ENCODE data around the gene SEC31A. TPM values are rescaled to one million over a fixed set of nuclear protein-coding genes. Genes with fewer than 3 reads are reported as not detected.
"Not testable (repeated sequence)": the region's sequence is repeated elsewhere in the genome, so short reads cannot be mapped to it uniquely, and the experiment has no call there.

Gene SEC31A
- total and polyA plus RNA-seq, 2 donors = 109 to 522 TPM

DNA sequence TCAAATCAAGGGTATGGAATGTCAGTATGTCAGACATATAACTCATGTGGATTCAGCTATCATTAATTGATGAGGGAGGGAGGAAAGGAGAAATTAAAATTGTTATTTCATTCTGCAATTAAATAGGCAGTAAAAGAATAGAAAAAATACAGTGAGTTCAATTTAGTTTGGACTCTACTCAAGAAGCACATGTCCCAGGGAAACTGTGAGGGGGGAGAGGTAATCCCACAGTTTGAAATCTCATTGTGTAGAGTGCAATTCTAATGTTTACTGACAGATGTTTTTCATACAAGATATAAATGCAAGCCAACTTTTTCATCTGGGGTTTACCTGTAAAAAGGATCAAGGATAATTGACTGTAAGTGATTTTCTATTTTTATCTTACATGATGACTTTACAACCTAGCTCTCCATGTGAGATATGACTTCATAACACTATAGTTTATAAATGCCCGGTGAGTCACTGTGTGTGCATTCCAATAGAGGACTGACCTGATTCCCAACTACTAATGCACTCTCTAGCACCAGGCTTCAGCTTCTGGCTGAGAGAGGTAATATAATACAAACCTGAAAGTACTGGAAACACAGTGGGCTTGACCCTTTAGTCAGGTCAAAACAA, 57.1 kb downstream of the SEC31A start:
- DNase-seq (ENCODE audit: extremely low spot score) = no peak

GRCh38 chr4:82833060-82833459, 57.9 kb downstream of the SEC31A start:
- H3K36me3 ChIP-seq (ENCODE audit: insufficient read depth); H3K4me3 ChIP-seq (ENCODE audit: low read depth, low read length); H3K4me1 ChIP-seq (ENCODE audit: insufficient read depth); DNase-seq (ENCODE audit: extremely low spot score); H3K27ac ChIP-seq (ENCODE audit: low read depth): not testable (repeated sequence)
- 85% methylated on average over 4 of the region's 4 CpGs for WGBS

More for the DNA sequence above, 57.1 kb downstream of the SEC31A start:
- Histone ChIP-seq H3K4me3 (ENCODE audit: low read depth, low read length) (no peak overlapping the region), H3K36me3 (ENCODE audit: insufficient read depth) (peaks cover 3% of the 10 kb centered on the region), H3K4me1 (ENCODE audit: insufficient read depth) (no peaks in the 10 kb centered on the region), H3K27ac (ENCODE audit: low read depth) (no peak overlapping the region)
- WGBS = 19% methylated on average over 1 of the region's 1 CpG

DNA sequence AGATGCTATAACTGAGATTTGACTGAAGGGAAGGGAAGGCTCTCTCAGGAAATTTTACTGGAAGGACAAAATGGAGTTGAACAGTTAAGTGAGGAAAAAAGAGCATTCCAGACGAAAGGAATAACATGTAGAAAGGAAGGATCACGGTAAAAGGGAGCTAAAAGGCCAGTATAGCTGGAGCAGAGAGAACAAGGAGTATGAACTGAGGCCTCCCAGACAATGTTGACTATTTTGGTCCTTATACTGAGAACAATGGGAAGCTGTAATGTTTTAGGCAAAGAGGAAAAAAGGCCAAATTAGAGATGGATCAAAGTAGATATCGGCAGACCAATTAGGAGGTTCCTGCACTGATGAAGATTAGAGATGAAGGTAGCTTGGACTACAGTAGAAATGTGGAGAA, 65.5 kb downstream of the SEC31A start:
- 80% methylated on average over 3 of the region's 3 CpGs for WGBS
- Histone ChIP-seq H3K4me1 (ENCODE audit: insufficient read depth) (no peaks in the 10 kb centered on the region), H3K27ac (ENCODE audit: low read depth) (no peak overlapping the region), H3K4me3 (ENCODE audit: low read depth, low read length) (no peak overlapping the region), H3K36me3 (ENCODE audit: insufficient read depth) (peaks cover 16% of the 10 kb centered on the region)
- no peak for DNase-seq (ENCODE audit: extremely low spot score)

- no peak overlapping the region for H3K27ac ChIP-seq (ENCODE audit: low read depth)
- no peaks in the 10 kb centered on the region for H3K4me1 ChIP-seq (ENCODE audit: insufficient read depth)
- no peak for DNase-seq (ENCODE audit: extremely low spot score)
- H3K4me3 ChIP-seq (ENCODE audit: low read depth, low read length) = no peak overlapping the region
- H3K36me3 ChIP-seq (ENCODE audit: insufficient read depth) = peaks cover 18% of the 10 kb centered on the region
- WGBS = 93% methylated on average over 5 of the region's 5 CpGs
Observed at GRCh38 chr4:82823062-82823461, 67.9 kb downstream of the SEC31A start.

DNA sequence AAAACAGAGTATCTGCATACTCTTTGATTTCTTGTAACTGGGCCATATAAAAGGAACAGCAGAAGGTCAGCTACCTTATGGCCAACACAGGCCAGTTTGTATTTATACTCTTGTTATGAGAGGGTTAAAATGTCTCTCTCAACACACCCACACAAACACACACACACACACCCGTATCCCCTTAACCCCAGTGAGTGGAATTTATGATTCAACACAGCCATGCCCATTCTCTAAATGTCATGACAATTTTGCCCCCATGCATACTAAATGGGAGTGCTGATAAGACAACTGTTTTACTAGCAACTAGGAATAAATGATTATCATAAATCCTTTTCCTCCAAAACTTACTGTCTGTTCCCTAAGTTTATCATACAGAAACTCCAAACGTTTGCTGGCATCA, 70.3 kb downstream of the SEC31A start:
- H3K36me3 ChIP-seq (ENCODE audit: insufficient read depth) = peaks cover 17% of the 10 kb centered on the region
- no peak overlapping the region for H3K4me3 ChIP-seq (ENCODE audit: low read depth, low read length)
- no peak for DNase-seq (ENCODE audit: extremely low spot score)
- H3K27ac ChIP-seq (ENCODE audit: low read depth) = no peak overlapping the region
- 18% methylated on average over 2 of the region's 2 CpGs for WGBS
- H3K4me1 ChIP-seq (ENCODE audit: insufficient read depth) = no peaks in the 10 kb centered on the region

DNA sequence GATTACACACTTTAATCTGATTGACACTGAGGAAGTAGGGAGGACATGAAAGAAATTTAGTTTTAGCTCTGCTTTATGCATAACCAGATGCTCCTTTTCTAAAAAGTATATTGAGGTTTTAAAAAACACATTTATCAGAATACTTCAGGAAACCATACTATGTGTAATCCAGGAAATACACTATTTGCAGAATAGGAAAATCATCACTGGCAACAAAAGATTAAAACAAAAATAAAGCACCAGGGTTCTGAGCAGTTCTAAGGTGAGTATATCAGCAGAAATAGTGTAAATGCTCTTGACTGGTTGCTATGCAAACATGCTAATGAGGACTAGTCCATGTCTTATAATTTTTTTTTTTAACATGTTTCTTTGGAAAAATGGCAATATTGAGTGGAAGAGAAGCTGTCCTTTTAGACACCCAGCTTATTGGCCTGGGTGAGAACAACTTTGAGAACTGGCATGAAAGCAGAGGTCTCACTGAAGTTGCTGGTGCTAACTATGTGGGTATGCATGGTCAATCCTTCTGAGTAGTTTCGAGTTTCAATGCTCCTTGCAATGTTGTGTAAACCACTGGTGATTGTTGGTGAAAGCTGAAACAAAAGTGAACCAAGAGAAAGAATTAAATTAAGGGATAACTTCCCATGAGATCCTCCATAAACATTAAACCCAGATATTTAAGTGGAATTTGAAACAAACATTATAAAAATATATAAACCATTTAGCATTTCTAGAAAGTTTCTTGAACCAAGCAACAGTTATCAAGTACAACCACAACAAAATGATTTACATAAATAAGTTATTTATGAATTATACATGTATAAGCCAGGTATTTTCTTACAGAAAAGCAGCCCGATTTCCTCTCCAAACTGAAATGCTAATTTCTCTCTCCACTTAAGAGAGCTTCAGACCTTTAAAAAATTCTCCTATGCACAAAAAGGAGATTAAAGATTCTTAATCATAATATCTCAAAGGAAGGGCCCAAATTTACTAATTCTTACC, 72.0 kb downstream of the SEC31A start:
- Histone ChIP-seq H3K36me3 (ENCODE audit: insufficient read depth) (peaks cover 14% of the 10 kb centered on the region), H3K4me3 (ENCODE audit: low read depth, low read length) (no peak overlapping the region), H3K4me1 (ENCODE audit: insufficient read depth) (no peaks in the 10 kb centered on the region), H3K27ac (ENCODE audit: low read depth) (no peak overlapping the region)
- WGBS = 83% methylated on average over 2 of the region's 2 CpGs
- no peak for DNase-seq (ENCODE audit: extremely low spot score)

- WGBS = 96% methylated on average over 6 of the region's 6 CpGs
- not testable (repeated sequence) for DNase-seq (ENCODE audit: extremely low spot score); H3K4me1 ChIP-seq (ENCODE audit: insufficient read depth); H3K27ac ChIP-seq (ENCODE audit: low read depth); H3K4me3 ChIP-seq (ENCODE audit: low read depth, low read length)
- H3K36me3 ChIP-seq (ENCODE audit: insufficient read depth) = peaks cover 12% of the 10 kb centered on the region
Observed at GRCh38 chr4:82816874-82817273, 74.1 kb downstream of the SEC31A start.

DNA sequence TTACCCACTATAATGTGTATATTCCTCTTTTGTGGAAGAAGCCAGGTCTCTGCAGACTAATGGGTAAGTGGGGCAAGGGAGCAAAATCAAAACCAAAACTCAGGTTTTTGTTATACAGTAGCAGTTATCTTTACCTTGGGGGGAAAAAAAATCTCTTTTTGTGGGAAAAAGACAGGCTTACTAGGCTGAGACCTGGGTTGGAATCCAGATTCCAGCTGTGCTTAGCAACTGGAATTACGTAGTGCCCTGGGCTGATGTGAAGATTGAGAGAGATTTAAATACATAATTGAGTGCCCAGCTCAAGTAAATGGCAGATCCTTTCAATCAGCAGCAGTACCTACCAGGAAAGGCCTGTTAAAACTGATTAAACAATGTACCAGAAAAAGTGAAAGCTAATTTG, 76.9 kb downstream of the SEC31A start:
- Histone ChIP-seq H3K27ac (ENCODE audit: low read depth) (no peak overlapping the region), H3K36me3 (ENCODE audit: insufficient read depth) (peaks cover 9% of the 10 kb centered on the region), H3K4me1 (ENCODE audit: insufficient read depth) (no peaks in the 10 kb centered on the region), H3K4me3 (ENCODE audit: low read depth, low read length) (no peak overlapping the region)
- no peak for DNase-seq (ENCODE audit: extremely low spot score)
- 75% methylated on average over 1 of the region's 1 CpG for WGBS

- Histone ChIP-seq H3K27ac (ENCODE audit: low read depth) (no peak overlapping the region), H3K36me3 (ENCODE audit: insufficient read depth) (no peaks in the 10 kb centered on the region), H3K4me1 (ENCODE audit: insufficient read depth) (no peaks in the 10 kb centered on the region), H3K4me3 (ENCODE audit: low read depth, low read length) (no peak overlapping the region)
- WGBS = 17% methylated on average over 6 of the region's 6 CpGs
- no peak for DNase-seq (ENCODE audit: extremely low spot score)
Observed at GRCh38 chr4:82811838-82812341, 79.1 kb downstream of the SEC31A start.

DNA sequence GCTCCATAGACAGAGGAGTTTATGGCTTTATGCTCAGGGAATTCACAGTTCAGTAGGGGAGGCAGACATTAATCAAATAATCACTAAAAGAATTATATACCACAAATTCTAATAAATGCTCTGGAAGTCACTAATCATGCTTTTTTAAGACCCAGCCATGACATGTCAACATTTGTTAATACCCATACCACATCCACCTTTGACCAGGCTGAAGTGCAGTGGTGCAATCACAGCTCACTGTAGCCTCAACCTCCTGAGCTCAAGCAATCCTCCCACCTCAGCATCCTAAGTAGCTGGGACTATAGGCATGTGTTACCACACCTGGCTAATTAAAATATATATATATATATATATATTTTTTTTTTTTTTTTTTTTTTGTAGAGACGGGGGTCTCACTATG, 79.6 kb downstream of the SEC31A start:
- Histone ChIP-seq H3K4me3 (ENCODE audit: low read depth, low read length) (no peak overlapping the region), H3K36me3 (ENCODE audit: insufficient read depth) (no peaks in the 10 kb centered on the region), H3K27ac (ENCODE audit: low read depth) (no peak overlapping the region), H3K4me1 (ENCODE audit: insufficient read depth) (no peaks in the 10 kb centered on the region)
- 50% methylated on average over 1 of the region's 1 CpG for WGBS
- no peak for DNase-seq (ENCODE audit: extremely low spot score)

DNA sequence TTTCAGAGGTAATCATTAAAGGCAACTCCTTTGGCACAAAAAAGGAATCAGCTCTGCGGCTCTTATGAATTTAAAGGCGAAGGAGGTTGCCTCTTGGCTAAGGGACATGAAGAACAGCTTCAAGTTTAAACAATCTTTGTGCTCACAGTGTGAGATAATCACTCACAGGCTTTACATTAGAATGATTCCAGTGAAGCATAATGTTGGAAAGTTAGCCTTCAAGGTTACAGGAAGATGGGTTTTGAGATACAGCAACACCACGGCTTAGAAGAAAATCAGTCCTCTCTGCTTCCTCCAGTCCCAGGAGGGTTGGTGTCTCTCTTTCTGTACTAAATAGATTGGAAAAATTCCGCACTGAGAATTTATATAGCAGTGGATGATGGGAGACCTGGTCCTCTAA, 80.8 kb downstream of the SEC31A start:
- Histone ChIP-seq H3K27ac (ENCODE audit: low read depth) (no peak overlapping the region), H3K4me1 (ENCODE audit: insufficient read depth) (no peaks in the 10 kb centered on the region), H3K4me3 (ENCODE audit: low read depth, low read length) (no peak overlapping the region), H3K36me3 (ENCODE audit: insufficient read depth) (no peaks in the 10 kb centered on the region)
- no peak for DNase-seq (ENCODE audit: extremely low spot score)
- 39% methylated on average over 4 of the region's 4 CpGs for WGBS

DNA sequence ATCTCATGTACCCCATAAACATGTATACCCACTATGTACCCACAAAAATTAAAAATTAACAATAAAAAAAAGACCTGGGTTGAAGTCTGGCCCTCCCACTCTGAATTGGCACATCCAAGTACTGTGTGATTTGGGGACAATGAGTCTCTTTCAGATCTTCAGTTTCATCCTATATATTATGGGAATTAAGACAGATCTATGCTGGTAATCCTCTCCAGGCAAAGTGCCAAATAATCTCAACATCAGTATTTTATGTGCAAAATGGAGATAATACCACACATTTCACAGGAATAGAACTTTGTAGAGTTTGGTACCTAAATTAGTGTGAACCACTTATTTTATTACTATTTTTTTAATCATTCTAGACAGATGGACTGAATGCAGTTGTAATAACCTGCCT, 81.3 kb downstream of the SEC31A start:
- Histone ChIP-seq H3K4me3 (ENCODE audit: low read depth, low read length) (no peak overlapping the region), H3K4me1 (ENCODE audit: insufficient read depth) (no peaks in the 10 kb centered on the region), H3K27ac (ENCODE audit: low read depth) (no peak overlapping the region), H3K36me3 (ENCODE audit: insufficient read depth) (no peaks in the 10 kb centered on the region)
- no peak for DNase-seq (ENCODE audit: extremely low spot score)

- Histone ChIP-seq H3K27ac (ENCODE audit: low read depth) (no peak overlapping the region), H3K4me3 (ENCODE audit: low read depth, low read length) (no peak overlapping the region), H3K36me3 (ENCODE audit: insufficient read depth) (no peaks in the 10 kb centered on the region), H3K4me1 (ENCODE audit: insufficient read depth) (no peaks in the 10 kb centered on the region)
- DNase-seq (ENCODE audit: extremely low spot score) = no peak
- WGBS = 93% methylated on average over 4 of the region's 4 CpGs
Observed at GRCh38 chr4:82803746-82804145, 87.2 kb downstream of the SEC31A start.

DNA sequence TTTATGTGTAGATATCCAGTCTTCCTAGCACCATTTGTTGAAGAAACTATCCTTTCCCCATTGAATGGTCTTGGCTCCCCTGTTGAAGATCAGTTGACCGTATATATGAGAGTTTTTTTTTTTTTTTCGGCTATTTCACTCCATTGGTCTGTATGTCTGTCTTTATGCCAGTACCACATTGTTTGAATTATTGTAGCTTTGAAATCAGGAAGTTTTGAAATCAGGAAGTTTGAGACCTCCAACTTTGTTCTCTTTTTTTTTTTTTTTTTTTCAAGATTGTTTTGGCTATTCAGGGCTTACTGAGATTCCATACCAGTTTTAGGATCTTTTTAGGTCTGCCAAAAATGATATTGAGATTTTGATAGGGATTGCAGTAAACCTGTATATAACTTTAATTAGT, 88.0 kb downstream of the SEC31A start:
- Histone ChIP-seq H3K27ac (ENCODE audit: low read depth) (no peak overlapping the region), H3K4me3 (ENCODE audit: low read depth, low read length) (no peak overlapping the region), H3K4me1 (ENCODE audit: insufficient read depth) (no peaks in the 10 kb centered on the region), H3K36me3 (ENCODE audit: insufficient read depth) (no peaks in the 10 kb centered on the region)
- WGBS = 67% methylated on average over 2 of the region's 2 CpGs
- no peak for DNase-seq (ENCODE audit: extremely low spot score)

Measured in urinary bladder (tissue), 4 donors.